AG09319 (cell line): ENCODE measurements around the gene CLPTM1L.

Experiments
- DNase-seq: peaks from one replicate; pipeline ENCODE4 v3.0.0-alpha.2; 2010; ENCODE audit warnings: low read depth; ENCODE audit errors: extremely low read depth
- TF ChIP-seq, protein P1 (sequence below): IDR thresholded peaks from 2 replicates; pipeline ENCODE4 v1.5.1; 2011; ENCODE audit warnings: low read depth, mild to moderate bottlenecking, inconsistent platforms, low read length, moderate library complexity

Gene CLPTM1L

GRCh38 chr5:1351156-1351555, 6.3 kb upstream of the CLPTM1L start:
- TF ChIP-seq, protein P1, sequence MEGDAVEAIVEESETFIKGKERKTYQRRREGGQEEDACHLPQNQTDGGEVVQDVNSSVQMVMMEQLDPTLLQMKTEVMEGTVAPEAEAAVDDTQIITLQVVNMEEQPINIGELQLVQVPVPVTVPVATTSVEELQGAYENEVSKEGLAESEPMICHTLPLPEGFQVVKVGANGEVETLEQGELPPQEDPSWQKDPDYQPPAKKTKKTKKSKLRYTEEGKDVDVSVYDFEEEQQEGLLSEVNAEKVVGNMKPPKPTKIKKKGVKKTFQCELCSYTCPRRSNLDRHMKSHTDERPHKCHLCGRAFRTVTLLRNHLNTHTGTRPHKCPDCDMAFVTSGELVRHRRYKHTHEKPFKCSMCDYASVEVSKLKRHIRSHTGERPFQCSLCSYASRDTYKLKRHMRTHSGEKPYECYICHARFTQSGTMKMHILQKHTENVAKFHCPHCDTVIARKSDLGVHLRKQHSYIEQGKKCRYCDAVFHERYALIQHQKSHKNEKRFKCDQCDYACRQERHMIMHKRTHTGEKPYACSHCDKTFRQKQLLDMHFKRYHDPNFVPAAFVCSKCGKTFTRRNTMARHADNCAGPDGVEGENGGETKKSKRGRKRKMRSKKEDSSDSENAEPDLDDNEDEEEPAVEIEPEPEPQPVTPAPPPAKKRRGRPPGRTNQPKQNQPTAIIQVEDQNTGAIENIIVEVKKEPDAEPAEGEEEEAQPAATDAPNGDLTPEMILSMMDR = no peak

GRCh38 chr5:1349246-1349645, 4.3 kb upstream of the CLPTM1L start:
- TF ChIP-seq, protein P1 = no peak
- no peak for DNase-seq

More at GRCh38 chr5:1351156-1351555, 6.3 kb upstream of the CLPTM1L start:
- no peak for DNase-seq

DNA sequence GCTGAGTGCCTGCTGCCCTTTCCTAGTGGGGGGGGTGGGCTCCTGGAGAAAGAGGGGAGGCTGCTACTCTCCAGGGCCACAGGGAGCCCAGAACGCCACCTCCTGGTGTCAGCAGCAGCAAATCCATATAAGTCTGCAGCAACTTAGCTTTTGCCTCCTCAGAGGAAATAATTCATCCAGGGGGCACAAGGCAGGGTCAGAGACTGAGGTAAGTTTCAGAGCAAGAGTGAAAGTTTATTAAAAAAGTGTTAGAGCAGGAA, 4.0 kb upstream of the CLPTM1L start:
- no peak for DNase-seq
- TF ChIP-seq, protein P1 = no peak

- TF ChIP-seq, protein P1 = no peak
Measured at GRCh38 chr5:1347571-1347970, 2.7 kb upstream of the CLPTM1L start.

DNA sequence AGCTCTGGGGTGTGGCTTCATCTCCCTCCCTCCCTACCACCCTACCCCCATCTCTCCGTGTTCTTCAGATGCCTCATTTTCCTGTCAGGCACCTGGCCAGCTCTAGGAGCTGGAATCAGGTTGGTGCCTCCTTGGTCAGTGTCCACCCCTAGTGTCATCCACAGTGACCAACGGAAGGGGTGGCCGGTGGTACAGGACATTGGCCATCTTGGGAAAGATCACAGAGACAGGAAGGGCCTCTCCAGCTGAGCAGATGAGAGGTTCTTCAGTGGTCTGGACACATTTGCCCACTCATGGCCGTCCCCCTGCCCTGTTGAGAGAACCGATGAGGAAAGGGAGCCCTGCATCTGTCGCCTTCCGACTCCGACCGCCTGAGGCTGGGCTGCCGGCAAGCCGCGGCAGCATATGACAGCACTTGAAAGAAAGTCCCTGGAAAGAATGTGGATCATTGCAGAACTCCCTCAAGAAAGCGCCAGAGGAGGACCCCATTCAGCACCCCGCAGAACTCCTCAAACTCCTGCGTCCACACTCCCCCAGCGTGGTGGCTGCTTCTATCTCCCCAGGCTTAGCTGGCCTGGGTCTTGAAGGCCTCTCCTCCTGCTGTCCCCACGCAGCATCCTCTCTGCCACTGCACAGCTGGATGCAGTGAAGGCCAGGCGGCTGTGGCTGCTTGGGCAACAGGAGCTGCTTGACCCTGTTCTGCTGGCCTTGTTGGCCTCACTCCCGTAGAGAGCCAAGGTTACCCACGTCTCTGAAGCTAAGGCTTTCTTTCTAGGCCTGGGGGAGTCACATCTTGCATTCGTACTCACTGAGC, 1.9 kb upstream of the CLPTM1L start:
- no peak for DNase-seq

More at GRCh38 chr5:1347571-1347970, 2.7 kb upstream of the CLPTM1L start:
- DNase-seq = no peak

DNA sequence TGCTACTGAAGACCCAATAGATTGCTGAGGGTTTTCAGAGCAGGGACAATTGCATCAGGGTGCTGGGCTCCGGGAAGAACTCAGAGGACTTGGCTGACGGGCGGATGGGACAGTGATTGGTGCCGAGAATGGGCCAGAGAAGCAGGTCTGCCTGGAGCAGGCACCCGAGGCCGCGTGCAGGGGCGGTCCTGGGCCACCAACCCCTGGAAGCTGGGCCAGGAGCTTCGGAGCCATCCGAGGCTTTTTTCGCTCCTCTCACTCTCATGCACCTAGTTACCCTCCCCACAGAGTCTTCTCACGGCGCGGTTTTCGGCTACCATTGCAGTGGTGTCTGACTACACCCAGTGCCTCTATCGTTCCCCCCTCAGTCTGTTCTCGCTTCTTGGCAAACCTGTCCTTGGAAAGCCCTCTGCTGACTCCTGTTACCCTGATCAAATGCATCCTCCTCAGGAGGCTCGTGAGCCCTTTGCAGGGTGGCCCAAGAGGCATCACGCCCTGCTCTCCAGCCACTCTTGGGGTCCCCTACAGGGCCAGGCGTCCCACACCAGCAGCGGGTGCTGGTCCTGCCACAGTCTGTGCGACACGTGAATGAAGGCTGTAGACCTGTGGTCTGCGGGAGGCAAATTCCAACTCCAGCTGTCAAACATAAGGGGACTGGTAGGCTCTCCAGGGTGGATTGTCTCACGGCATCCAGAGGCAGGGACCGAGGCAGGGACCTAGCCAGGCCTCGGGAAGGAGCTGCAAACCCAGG, 1.2 kb upstream of the CLPTM1L start:
- TF ChIP-seq, protein P1 = no peak

More for the DNA sequence above, 1.9 kb upstream of the CLPTM1L start:
- TF ChIP-seq, protein P1 = no peak

More for the DNA sequence above, 1.2 kb upstream of the CLPTM1L start:
- no peak for DNase-seq
